SIG-M5 treated with dmso at 0.1 percent for 504 hours (cell line): Measurements from ENCODE around the gene AMY1A.
"Not testable (repeated sequence)": the region's sequence is repeated elsewhere in the genome, so short reads cannot be mapped to it uniquely, and the experiment has no call there.

Source experiments
- DNase-seq: peaks from one replicate; lab custom pipeline; 2025; ENCODE audit not compliant: unreplicated experiment; lab: John Stamatoyannopoulos, UW

AMY1A gene

GRCh38 chr1:103655460-103655859, at the start of gene AMY1A:
Gene AMY1A, plus strand, starts transcription at chr1:103655760. Its CDS starts 571 bp downstream, at chr1:103656331.
- DNase-seq, result not testable (repeated sequence)

GRCh38 chr1:103616362-103616761, 39.2 kb upstream of the AMY1A start:
- DNase-seq, result no peak

GRCh38 chr1:103616994-103617477, 38.5 kb upstream of the AMY1A start, which contains the start of gene AMY2A:
Gene AMY2A, plus strand, starts transcription at chr1:103617427. Its CDS starts 14 bp downstream, at chr1:103617441.
- not testable (repeated sequence) for DNase-seq

GRCh38 chr1:103627436-103627835, 28.1 kb upstream of the AMY1A start:
- not testable (repeated sequence) for DNase-seq

GRCh38 chr1:103641194-103641593, 14.4 kb upstream of the AMY1A start:
- DNase-seq, result not testable (repeated sequence)

GRCh38 chr1:103643908-103644307, 11.7 kb upstream of the AMY1A start:
- not testable (repeated sequence) for DNase-seq

- DNase-seq, result not testable (repeated sequence)
These were observed 5.3 kb upstream of the AMY1A start for GRCh38 chr1:103650305-103650704.

- not testable (repeated sequence) for DNase-seq
These were observed 4.7 kb upstream of the AMY1A start for GRCh38 chr1:103650889-103651288.

- DNase-seq, result not testable (repeated sequence)
These were observed 1.4 kb upstream of the AMY1A start for GRCh38 chr1:103654133-103654532.

- DNase-seq, result not testable (repeated sequence)
These were observed 20.8 kb downstream of the AMY1A start for GRCh38 chr1:103676335-103676734.

- not testable (repeated sequence) for DNase-seq
These were observed 40.5 kb downstream of the AMY1A start, which contains the start of gene AMY1B for GRCh38 chr1:103696110-103696509. Gene AMY1B, minus strand, starts transcription at chr1:103696210. Its CDS starts 571 bp downstream, at chr1:103695639.

GRCh38 chr1:103697430-103697829, 41.9 kb downstream of the AMY1A start:
- not testable (repeated sequence) for DNase-seq

GRCh38 chr1:103700669-103701068, 45.1 kb downstream of the AMY1A start:
- DNase-seq, result not testable (repeated sequence)

- not testable (repeated sequence) for DNase-seq
These were observed 45.7 kb downstream of the AMY1A start for GRCh38 chr1:103701256-103701655.

- not testable (repeated sequence) for DNase-seq
These were observed 52.1 kb downstream of the AMY1A start for GRCh38 chr1:103707670-103708069.

- DNase-seq, result not testable (repeated sequence)
These were observed 54.8 kb downstream of the AMY1A start for GRCh38 chr1:103710381-103710780.
